Measurements from ENCODE around the gene NBEA. TPM values are rescaled to one million over a fixed set of nuclear protein-coding genes. Genes with fewer than 3 reads are reported as not detected.

The NBEA gene
- total RNA-seq, 1 experiment from 2014 or later: 4.4 TPM

GRCh38 chr13:35614666-35615065, 672.6 kb downstream of the NBEA start:
- Histone ChIP-seq H3K27ac (ENCODE audit: low read length) (no peak overlapping the region), H3K4me3 (ENCODE audit: low read length) (no peak overlapping the region), H3F3A (ENCODE audit: low read length, unreplicated experiment) (no peaks in the 10 kb centered on the region), H4K20me1 (ENCODE audit: low read length) (no peaks in the 10 kb centered on the region), H2AFZ (ENCODE audit: low read length) (no peak overlapping the region), H3K9me2 (replicated peaks; ENCODE audit: low read length) (no peaks in the 10 kb centered on the region), H3K4me1 (ENCODE audit: insufficient read depth, low read length) (no peaks in the 10 kb centered on the region), H3K9ac (ENCODE audit: low read length) (no peak overlapping the region), H3K27me3 (ENCODE audit: low read length) (no peaks in the 10 kb centered on the region), H3K9me3 (ENCODE audit: low read length) (no peaks in the 10 kb centered on the region), H3K79me2 (ENCODE audit: low read length) (no peaks in the 10 kb centered on the region), H3K36me3 (ENCODE audit: low read depth, low read length) (no peaks in the 10 kb centered on the region), H3K4me2 (ENCODE audit: low read length) (no peak overlapping the region)
- intact Hi-C loops (cut with micrococcal nuclease): loop anchor here (2.0 kb wide), 1 partner anchor 42 kb away; no protein-coding TSS in a partner anchor
- POLR2A ChIA-PET (ENCODE audit: unreplicated experiment): no interaction called here
- CTCF ChIA-PET: no interaction called here
- BruUV-seq (replicated peaks): no TSS peak
- TF ChIP-seq EZH2phosphoT487 (IDR thresholded peaks at IDR 0.05; ENCODE audit: borderline replicate concordance, low read length): no peak
- TF ChIP-seq EZH2 (IDR thresholded peaks at IDR 0.05; ENCODE audit: low read length, unreplicated experiment): no peak
- no peak for TF ChIP-seq CTCF (conservative IDR thresholded peaks at IDR 0.05; ENCODE audit: low read depth, low read length)
- DNase-seq (no peak), ATAC-seq (no peak)

DNA sequence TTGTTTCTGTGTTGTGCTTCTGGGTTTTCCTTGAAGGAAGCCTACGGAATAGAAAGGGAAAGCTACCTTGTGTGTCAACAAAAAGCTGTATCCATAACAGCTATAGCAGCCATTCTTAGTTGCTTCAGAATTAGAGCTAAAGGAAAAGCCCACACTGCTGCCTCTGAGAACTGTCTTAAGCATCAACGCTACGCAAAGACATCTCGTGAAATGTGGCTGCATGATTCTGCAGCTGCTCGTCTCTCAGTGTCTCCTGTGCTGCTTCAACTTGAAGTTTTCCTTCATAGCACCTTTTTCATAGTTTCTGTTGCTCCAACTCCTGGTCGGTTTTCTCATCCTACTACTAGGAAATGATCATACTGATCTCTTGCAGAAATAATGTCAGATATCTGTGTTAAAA, 675.4 kb downstream of the NBEA start:
- TF ChIP-seq EZH2phosphoT487 (IDR thresholded peaks at IDR 0.05; ENCODE audit: borderline replicate concordance, low read length): no peak
- TF ChIP-seq CTCF (conservative IDR thresholded peaks at IDR 0.05; ENCODE audit: low read depth, low read length): no peak
- TF ChIP-seq EZH2 (IDR thresholded peaks at IDR 0.05; ENCODE audit: low read length, unreplicated experiment): no peak
- H3K9ac ChIP-seq (ENCODE audit: low read length): no peak overlapping the region
- no peaks in the 10 kb centered on the region for H3K9me3 ChIP-seq (ENCODE audit: low read length)
- H3K4me2 ChIP-seq (ENCODE audit: low read length): no peak overlapping the region
- intact Hi-C loops (cut with micrococcal nuclease): no loop called here
- no peak overlapping the region for H3K27ac ChIP-seq (ENCODE audit: low read length)
- no peaks in the 10 kb centered on the region for H3K36me3 ChIP-seq (ENCODE audit: low read depth, low read length)
- CTCF ChIA-PET: no interaction called here
- H4K20me1 ChIP-seq (ENCODE audit: low read length): no peaks in the 10 kb centered on the region
- no peak overlapping the region for H3K4me3 ChIP-seq (ENCODE audit: low read length)
- no peaks in the 10 kb centered on the region for H3K9me2 ChIP-seq (replicated peaks; ENCODE audit: low read length)
- H3K4me1 ChIP-seq (ENCODE audit: insufficient read depth, low read length): no peaks in the 10 kb centered on the region
- no peaks in the 10 kb centered on the region for H3K27me3 ChIP-seq (ENCODE audit: low read length)
- no peaks in the 10 kb centered on the region for H3F3A ChIP-seq (ENCODE audit: low read length, unreplicated experiment)
- no peak for DNase-seq
- POLR2A ChIA-PET (ENCODE audit: unreplicated experiment): no interaction called here
- no peak overlapping the region for H2AFZ ChIP-seq (ENCODE audit: low read length)
- no peak for ATAC-seq
- H3K79me2 ChIP-seq (ENCODE audit: low read length): no peaks in the 10 kb centered on the region
- no TSS peak for BruUV-seq (replicated peaks)

- Histone ChIP-seq H3K9me3 (ENCODE audit: low read length) (no peaks in the 10 kb centered on the region), H3K79me2 (ENCODE audit: low read length) (no peaks in the 10 kb centered on the region), H3K36me3 (ENCODE audit: low read depth, low read length) (no peaks in the 10 kb centered on the region), H3K27ac (ENCODE audit: low read length) (no peak overlapping the region), H3K4me3 (ENCODE audit: low read length) (no peak overlapping the region), H3K9ac (ENCODE audit: low read length) (no peak overlapping the region), H3K9me2 (replicated peaks; ENCODE audit: low read length) (no peaks in the 10 kb centered on the region), H3F3A (ENCODE audit: low read length, unreplicated experiment) (no peaks in the 10 kb centered on the region), H3K4me2 (ENCODE audit: low read length) (no peak overlapping the region), H3K27me3 (ENCODE audit: low read length) (no peaks in the 10 kb centered on the region), H4K20me1 (ENCODE audit: low read length) (no peaks in the 10 kb centered on the region), H3K4me1 (ENCODE audit: insufficient read depth, low read length) (no peaks in the 10 kb centered on the region), H2AFZ (ENCODE audit: low read length) (no peak overlapping the region)
- intact Hi-C loops (cut with micrococcal nuclease): no loop called here
- ChIA-PET CTCF (no interaction called here), POLR2A (ENCODE audit: unreplicated experiment) (no interaction called here)
- ATAC-seq (no peak), DNase-seq (no peak)
- TF ChIP-seq EZH2 (IDR thresholded peaks at IDR 0.05; ENCODE audit: low read length, unreplicated experiment) (no peak), CTCF (conservative IDR thresholded peaks at IDR 0.05; ENCODE audit: low read depth, low read length) (no peak), EZH2phosphoT487 (IDR thresholded peaks at IDR 0.05; ENCODE audit: borderline replicate concordance, low read length) (no peak)
- no TSS peak for BruUV-seq (replicated peaks)
Measured at GRCh38 chr13:35618565-35619083, 676.6 kb downstream of the NBEA start.
